Measurements from ENCODE around the gene MYL2.

DNA sequence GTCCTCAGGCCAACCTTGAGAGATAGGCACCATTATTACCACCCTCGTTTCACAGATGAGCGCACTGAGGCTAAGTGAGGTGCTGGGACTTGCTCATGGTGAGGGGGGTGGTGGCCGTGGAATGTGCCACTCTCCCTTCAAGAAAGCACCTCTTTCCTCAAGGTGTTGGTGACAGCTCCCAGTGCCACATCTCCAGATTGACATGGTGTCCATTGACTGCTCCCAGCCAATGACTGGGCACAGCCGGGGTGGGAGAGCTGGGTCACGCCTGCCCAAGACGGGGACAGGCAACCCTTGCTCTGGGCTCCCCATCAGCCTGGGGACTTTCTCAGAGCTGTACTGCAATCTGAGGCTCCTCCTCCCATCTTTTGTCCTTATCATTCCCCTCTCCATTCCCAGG, 21.0 kb upstream of the MYL2 start:
- no peak for TF ChIP-seq CTCF (IDR thresholded peaks at IDR 0.05)
- no peak for TF ChIP-seq ZFX (IDR thresholded peaks at IDR 0.05; ENCODE audit: borderline replicate concordance)

Data from 22Rv1 (cell line).